Psoas muscle (tissue), 8 donors: ENCODE results near the gene SMIM9. TPM values are rescaled to one million over a fixed set of nuclear protein-coding genes. Genes with fewer than 3 reads are reported as not detected.
"Not testable (repeated sequence)": the region's sequence is repeated elsewhere in the genome, so short reads cannot be mapped to it uniquely, and the experiment has no call there.

ENCODE experiments used
- ATAC-seq, 4 donors: fragments of 200-7000 bp; cut with Tn5 transposase; one replicate each; pipeline ENCODE4 v1.9.1; 2020; ENCODE audit warnings: moderate library complexity in 3 of 4, mild to moderate bottlenecking in 2 of 4
- DNase-seq, 2 donors: peaks; one replicate each; pipeline ENCODE4 v3.0.0-alpha.2; 2020
- H3K27ac ChIP-seq: fragments of 200-600 bp; one replicate; pipeline ENCODE4 v1.8.0; 2022
- H3K27me3 ChIP-seq, 3 donors: fragments of 200-600 bp in 1 of 3; one replicate each; pipeline versions ENCODE4 v1.6.1 to v1.8.0; 2013 to 2022; ENCODE audit warnings: low read length in 2 of 3, mild to moderate bottlenecking in 2 of 3, moderate library complexity in 1 of 3; ENCODE audit not compliant: insufficient read depth in 3 of 3
- H3K36me3 ChIP-seq, 2 donors: fragments of 200-600 bp in 1 of 2; one replicate each; pipeline versions ENCODE4 v1.6.1 to v1.8.0; 2013 to 2022; ENCODE audit warnings: low read depth in 1 of 2, mild to moderate bottlenecking in 1 of 2, moderate library complexity in 1 of 2; ENCODE audit not compliant: insufficient read depth in 1 of 2
- H3K4me1 ChIP-seq: fragments of 200-600 bp; one replicate; pipeline ENCODE4 v1.8.0; 2022
- H3K4me3 ChIP-seq: fragments of 200-600 bp; one replicate; pipeline ENCODE4 v1.8.0; 2022; ENCODE audit warnings: mild to moderate bottlenecking
- H3K9me3 ChIP-seq: fragments of 200-600 bp; one replicate; pipeline ENCODE4 v1.8.0; 2022
- WGBS, 3 donors: extraction: QIAGEN DNeasy Blood & Tissue Kit; methylation state at CpG; one replicate each; pipeline versions ENCODE4 v1.1.6 to v1.1.7; 2013; 5-methylcytosine and 5-hydroxymethylcytosine counted together
- intact Hi-C, 2 donors: fragments of 100-400 bp; cut with DNase I; formaldehyde crosslinking; loops; one replicate each; pipeline versions ENCODE4 v1.11.0 to v1.14.2; 2022
- polyA plus RNA-seq, 3 donors: library from polyadenylated mRNA; stranded (reverse); fragments of 200-250 nt; gene quantifications; one replicate each; pipeline ENCODE4 v1.2.3, GENCODE V29; 2013
- total RNA-seq, 4 donors: library from RNA; stranded (reverse); fragmentation: NEBNext Ultra II Directional in 2 of 4; extraction: Animal tissue kit (Norgen Biotek cat#: 25700) in 2 of 4; gene quantifications; one replicate each; pipeline versions ENCODE4 v1.2.1 to v1.2.4, GENCODE V29; 2021 to 2023
- TF ChIP-seq, protein P1 (sequence below): fragments of 200-600 bp; IDR thresholded peaks from one replicate; pipeline ENCODE4 v1.8.0; 2022; ENCODE audit warnings: antibody characterized with exemption
- donor health status: healthy with polysubstance abuse.
- donor health status: DM: no; HTN: no; CAD: no; lungs with moderate emphysema.
- donor health status: Bipolar disorder and iron deficiency.
- donor health status: healthy.
- donor health status: DM: yes; HTN: yes; CAD: no.
- donor health status: DM: no; HTN: no; CAD: no.
- donor health status: DM: no; HTN: no; CAD: no.
- donor health status: DM: yes; HTN: yes; CAD: no.

The SMIM9 gene
- total and polyA plus RNA-seq, 7 donors, result not detected

DNA sequence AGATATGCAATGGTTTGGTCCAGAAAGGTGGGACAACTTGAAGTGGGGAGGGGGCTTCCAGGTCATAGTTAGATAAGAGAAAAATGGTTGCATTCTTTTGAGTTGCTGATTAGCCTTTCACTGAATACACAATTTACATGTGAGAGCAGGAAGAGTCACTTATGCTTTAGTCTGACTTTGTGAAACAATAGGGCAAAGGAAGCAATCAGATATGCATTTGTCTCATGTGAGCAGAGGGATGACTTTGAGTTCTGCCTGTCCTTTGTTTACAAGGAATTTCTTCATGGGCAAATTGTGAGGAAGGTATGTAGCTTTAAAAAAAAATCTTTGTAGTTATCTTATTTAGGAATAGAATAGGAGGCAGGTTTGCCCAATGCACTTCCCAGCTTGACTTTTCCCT lies 12.9 kb downstream of the SMIM9 start:
- no peak for ATAC-seq
- H3K4me1 ChIP-seq, result no peaks in the 10 kb centered on the region
- no peak overlapping the region for H3K4me3 ChIP-seq
- no peaks in the 10 kb centered on the region for H3K9me3 ChIP-seq
- intact Hi-C loops, result no loop called here
- H3K27me3 ChIP-seq, result no peaks in the 10 kb centered on the region
- TF ChIP-seq, protein P1, sequence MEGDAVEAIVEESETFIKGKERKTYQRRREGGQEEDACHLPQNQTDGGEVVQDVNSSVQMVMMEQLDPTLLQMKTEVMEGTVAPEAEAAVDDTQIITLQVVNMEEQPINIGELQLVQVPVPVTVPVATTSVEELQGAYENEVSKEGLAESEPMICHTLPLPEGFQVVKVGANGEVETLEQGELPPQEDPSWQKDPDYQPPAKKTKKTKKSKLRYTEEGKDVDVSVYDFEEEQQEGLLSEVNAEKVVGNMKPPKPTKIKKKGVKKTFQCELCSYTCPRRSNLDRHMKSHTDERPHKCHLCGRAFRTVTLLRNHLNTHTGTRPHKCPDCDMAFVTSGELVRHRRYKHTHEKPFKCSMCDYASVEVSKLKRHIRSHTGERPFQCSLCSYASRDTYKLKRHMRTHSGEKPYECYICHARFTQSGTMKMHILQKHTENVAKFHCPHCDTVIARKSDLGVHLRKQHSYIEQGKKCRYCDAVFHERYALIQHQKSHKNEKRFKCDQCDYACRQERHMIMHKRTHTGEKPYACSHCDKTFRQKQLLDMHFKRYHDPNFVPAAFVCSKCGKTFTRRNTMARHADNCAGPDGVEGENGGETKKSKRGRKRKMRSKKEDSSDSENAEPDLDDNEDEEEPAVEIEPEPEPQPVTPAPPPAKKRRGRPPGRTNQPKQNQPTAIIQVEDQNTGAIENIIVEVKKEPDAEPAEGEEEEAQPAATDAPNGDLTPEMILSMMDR, result no peak
- DNase-seq, result no peak
- no peaks in the 10 kb centered on the region for H3K36me3 ChIP-seq
- no peak overlapping the region for H3K27ac ChIP-seq

DNA sequence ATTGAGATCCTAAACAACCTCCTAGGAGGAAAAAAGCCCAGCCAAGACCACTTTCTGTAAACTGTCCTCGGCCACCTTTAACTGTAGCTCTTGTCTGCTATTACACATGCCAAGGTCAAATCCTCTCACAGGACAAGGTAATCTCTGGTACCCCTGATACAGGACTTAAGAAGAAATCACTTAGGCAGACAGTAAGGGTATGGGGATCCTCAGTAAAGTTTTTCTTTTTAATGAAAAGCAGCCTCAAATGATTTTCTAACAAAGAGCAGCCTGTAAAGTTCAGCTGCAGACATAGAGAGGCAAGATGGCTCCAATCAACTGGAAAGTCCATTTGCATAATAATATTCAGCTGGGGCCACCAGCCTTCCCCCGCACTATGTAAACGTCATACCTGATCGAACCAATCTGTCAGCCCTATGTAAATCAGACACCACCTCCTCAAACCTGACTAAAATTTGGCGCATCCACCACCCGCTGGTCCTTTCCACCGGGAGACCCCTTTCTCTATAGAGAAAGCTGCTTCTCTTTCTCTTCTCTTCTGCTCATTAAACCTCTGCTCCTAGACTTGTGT lies 14.6 kb downstream of the SMIM9 start:
- DNase-seq (no peak), ATAC-seq (no peak)
- TF ChIP-seq, protein P1, result no peak
- no peaks in the 10 kb centered on the region for H3K9me3 ChIP-seq
- WGBS, 3 donors, result 62 to 79% (median 67%) methylated on average over 7 of the region's 7 CpGs
- no peaks in the 10 kb centered on the region for H3K36me3 ChIP-seq
- H3K27ac ChIP-seq, result no peak overlapping the region
- intact Hi-C loops, result no loop called here
- no peaks in the 10 kb centered on the region for H3K4me1 ChIP-seq
- no peak overlapping the region for H3K4me3 ChIP-seq
- peaks cover 0 to 4% (median 0%) of the 10 kb centered on the region in 3 donors for H3K27me3 ChIP-seq

- DNase-seq (no peak), ATAC-seq (no peak)
- 63 to 76% (median 71%) methylated on average over 11 of the region's 11 CpGs for WGBS, 3 donors
- no peaks in the 10 kb centered on the region for H3K4me1 ChIP-seq
- no peak overlapping the region for H3K27ac ChIP-seq
- intact Hi-C loops, result no loop called here
- peaks cover 0 to 4% (median 0%) of the 10 kb centered on the region in 3 donors for H3K27me3 ChIP-seq
- H3K9me3 ChIP-seq, result no peaks in the 10 kb centered on the region
- no peaks in the 10 kb centered on the region for H3K36me3 ChIP-seq
- no peak overlapping the region for H3K4me3 ChIP-seq
- TF ChIP-seq, protein P1, result no peak
Measured at GRCh38 chrX:154818916-154819770, 15.3 kb downstream of the SMIM9 start.

GRCh38 chrX:154817048-154817618 lies 17.3 kb downstream of the SMIM9 start:
- H3K27ac ChIP-seq, intact Hi-C loops, ATAC-seq, H3K4me1 ChIP-seq, H3K4me3 ChIP-seq, H3K9me3 ChIP-seq, H3K36me3 ChIP-seq, DNase-seq, H3K27me3 ChIP-seq: not testable (repeated sequence)
- WGBS, 3 donors, result 87 to 98% (median 96%) methylated on average over 18 to 19 of the region's 19 CpGs

GRCh38 chrX:154816326-154816898 lies 18.1 kb downstream of the SMIM9 start:
- intact Hi-C loops, H3K4me1 ChIP-seq, H3K36me3 ChIP-seq, H3K27ac ChIP-seq, ATAC-seq, H3K9me3 ChIP-seq, H3K27me3 ChIP-seq, H3K4me3 ChIP-seq, DNase-seq: not testable (repeated sequence)
- 68 to 82% (median 77%) methylated on average over 4 of the region's 4 CpGs for WGBS, 3 donors
